Activated naive CD4-positive, alpha-beta T cell treated with anti-CD3 and anti-CD28 coated beads, Interleukin-2, amount 50 U/mL, for 72 hours (primary cell): Measurements from ENCODE around the gene ZNF521. TPM values are rescaled to one million over a fixed set of nuclear protein-coding genes. Genes with fewer than 3 reads are reported as not detected.

Experiments used
- ATAC-seq, 2 donors: fragments of 150-1000 bp; cut with Tn5 transposase; 2 replicates each; pipeline ENCODE4 v1.10.0; 2021; ENCODE audit warnings: mild to moderate bottlenecking in 2 of 2, moderate library complexity in 2 of 2
- DNase-seq, 2 donors: peaks; one replicate each; pipeline ENCODE4 v3.0.0; 2021 to 2022; ENCODE audit warnings: low spot score in 2 of 2
- H3K27ac Mint-ChIP-seq, 2 donors: one replicate each; pipeline ENCODE4 v1.8.0; 2022; ENCODE audit warnings: mild to moderate bottlenecking in 2 of 2, mixed read lengths in 2 of 2
- H3K36me3 Mint-ChIP-seq, 2 donors: one replicate each; pipeline ENCODE4 v1.8.0; 2022; ENCODE audit warnings: mixed read lengths in 2 of 2
- H3K9me3 Mint-ChIP-seq, 2 donors: one replicate each; pipeline ENCODE4 v1.8.0; 2022; ENCODE audit warnings: mixed read lengths in 2 of 2
- total RNA-seq, 2 donors: library from RNA; stranded (reverse); gene quantifications; one replicate each; pipeline ENCODE4 v1.2.3, GENCODE V29; 2022

Gene ZNF521
- total RNA-seq, 2 donors from 2014 or later = not detected

DNA sequence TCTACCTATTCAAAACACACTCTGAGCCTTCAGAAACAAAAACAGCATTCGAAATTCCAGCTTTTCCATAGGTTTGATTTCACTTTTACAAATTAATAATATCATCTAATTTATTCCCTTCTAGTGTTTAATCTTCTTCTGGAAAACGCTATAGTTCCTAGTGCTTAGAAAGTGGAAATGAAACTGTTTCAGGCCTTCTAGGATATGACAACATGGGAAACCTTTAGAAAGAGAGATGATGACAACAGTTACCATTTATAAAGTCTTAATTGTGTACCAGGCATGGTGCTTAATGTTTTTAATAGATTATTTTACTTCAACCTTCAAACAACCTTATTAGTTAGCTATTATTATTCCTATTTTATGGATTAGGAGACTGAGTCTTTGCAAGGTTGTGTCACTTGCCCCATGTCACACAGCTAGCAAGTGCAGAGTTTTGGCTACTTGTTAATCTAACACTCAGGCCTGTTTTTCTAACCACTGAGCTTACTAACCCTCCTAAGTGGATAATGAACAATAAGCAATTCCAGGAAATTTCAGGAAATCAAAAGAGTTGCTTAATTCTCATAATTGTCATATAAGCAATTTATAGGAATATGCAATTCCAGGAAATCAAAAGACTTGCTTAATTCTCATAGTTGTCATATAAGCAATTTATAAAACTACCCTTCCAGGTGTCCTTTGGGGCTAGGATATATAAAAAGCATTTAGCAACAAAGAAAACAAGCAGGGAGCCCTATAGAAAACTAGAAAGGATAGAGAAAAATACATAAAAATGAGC lies 206.0 kb downstream of the ZNF521 start:
- peaks cover 0 to under 1% of the 10 kb centered on the region in 2 donors for H3K9me3 Mint-ChIP-seq
- no peak overlapping the region for H3K27ac Mint-ChIP-seq
- ATAC-seq (no peak), DNase-seq (no peak)
- H3K36me3 Mint-ChIP-seq = no peaks in the 10 kb centered on the region

DNA sequence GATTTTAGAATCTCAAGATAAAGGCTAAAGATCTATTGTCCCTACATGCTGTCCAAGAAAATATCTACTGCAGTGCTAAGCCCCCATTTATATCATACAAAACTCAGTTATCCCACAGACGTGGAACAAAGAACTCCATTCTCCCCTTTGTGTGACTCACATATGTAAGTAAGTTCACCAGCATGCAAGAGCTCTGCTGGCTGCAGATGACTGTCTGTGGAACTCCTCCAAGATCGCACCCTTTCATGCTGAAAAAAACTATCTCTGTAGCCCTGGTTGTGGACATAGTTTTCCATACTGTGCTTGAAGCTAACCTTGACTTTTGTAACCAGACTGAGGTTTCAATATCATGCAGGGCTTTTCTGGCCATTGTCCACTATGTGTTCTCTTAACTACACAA lies 207.1 kb downstream of the ZNF521 start:
- Mint-ChIP-seq H3K9me3 (peaks cover 3 to 6% of the 10 kb centered on the region in 2 donors), H3K36me3 (no peaks in the 10 kb centered on the region), H3K27ac (no peak overlapping the region)
- ATAC-seq = no peak
- no peak for DNase-seq

DNA sequence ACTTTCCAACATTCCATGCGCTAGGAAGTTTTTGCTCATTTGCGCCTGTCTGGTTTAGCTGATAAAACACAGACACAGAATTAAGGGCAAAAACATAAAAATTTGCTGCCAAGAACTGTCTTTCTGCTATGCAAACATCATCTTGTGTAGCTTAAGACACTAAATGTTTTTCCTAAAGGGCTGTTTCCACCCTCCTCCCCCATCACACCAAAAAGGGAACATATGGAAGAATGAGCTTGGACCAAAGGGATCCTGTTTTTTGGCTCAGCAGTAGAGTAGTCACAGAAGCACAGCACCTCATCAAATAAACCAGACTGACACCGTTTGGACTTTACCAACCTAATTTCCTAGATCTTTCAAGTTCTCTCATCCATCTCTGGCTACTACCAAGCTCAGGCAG lies 210.1 kb downstream of the ZNF521 start:
- no peak overlapping the region for H3K27ac Mint-ChIP-seq
- H3K36me3 Mint-ChIP-seq = no peaks in the 10 kb centered on the region
- peaks cover 3 to 6% of the 10 kb centered on the region in 2 donors for H3K9me3 Mint-ChIP-seq
- ATAC-seq (no peak), DNase-seq (no peak)

DNA sequence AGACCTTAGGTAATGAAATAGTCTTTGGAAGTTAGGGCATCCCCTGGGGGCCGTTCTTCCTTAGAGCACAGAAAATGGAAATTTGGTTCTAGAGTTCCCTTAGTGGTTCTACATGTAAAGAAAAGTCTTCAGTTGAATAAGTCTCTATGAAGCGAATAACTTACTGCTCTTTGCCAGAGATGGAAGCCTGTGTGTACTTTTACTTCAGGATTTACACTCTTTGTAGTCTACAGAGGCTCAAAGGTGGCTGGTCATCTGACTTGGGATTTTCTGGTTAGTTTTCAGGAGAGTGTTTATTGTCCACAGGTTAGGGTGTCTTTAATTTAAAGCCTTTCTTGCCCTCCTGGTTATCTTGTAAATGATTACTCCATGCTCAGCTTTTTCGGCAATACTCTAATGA lies 210.6 kb downstream of the ZNF521 start:
- no peak overlapping the region for H3K27ac Mint-ChIP-seq
- ATAC-seq = no peak
- peaks cover 3 to 6% of the 10 kb centered on the region in 2 donors for H3K9me3 Mint-ChIP-seq

GRCh38 chr18:25140962-25141308 lies 211.0 kb downstream of the ZNF521 start:
- no peak for ATAC-seq
- no peaks in the 10 kb centered on the region for H3K36me3 Mint-ChIP-seq
- H3K9me3 Mint-ChIP-seq = peaks cover 3 to 6% of the 10 kb centered on the region in 2 donors
- no peak overlapping the region for H3K27ac Mint-ChIP-seq
- no peak for DNase-seq

More for the DNA sequence above, 210.6 kb downstream of the ZNF521 start:
- DNase-seq = no peak
- no peaks in the 10 kb centered on the region for H3K36me3 Mint-ChIP-seq

- H3K27ac Mint-ChIP-seq = no peak overlapping the region
- DNase-seq (no peak), ATAC-seq (no peak)
- peaks cover 3 to 6% of the 10 kb centered on the region in 2 donors for H3K9me3 Mint-ChIP-seq
- no peaks in the 10 kb centered on the region for H3K36me3 Mint-ChIP-seq
Observed at GRCh38 chr18:25140124-25140961, 211.6 kb downstream of the ZNF521 start.

GRCh38 chr18:25137197-25137472 lies 214.8 kb downstream of the ZNF521 start:
- peaks cover 3 to 6% of the 10 kb centered on the region in 2 donors for H3K9me3 Mint-ChIP-seq
- no peak overlapping the region for H3K27ac Mint-ChIP-seq
- no peak for ATAC-seq
- DNase-seq = no peak
- H3K36me3 Mint-ChIP-seq = no peaks in the 10 kb centered on the region

- no peak for ATAC-seq
- DNase-seq = no peak
- Mint-ChIP-seq H3K27ac (no peak overlapping the region), H3K36me3 (no peaks in the 10 kb centered on the region), H3K9me3 (peaks cover 3 to 6% of the 10 kb centered on the region in 2 donors)
Observed at GRCh38 chr18:25136416-25137196, 215.4 kb downstream of the ZNF521 start.

GRCh38 chr18:25134861-25135260 lies 217.1 kb downstream of the ZNF521 start:
- Mint-ChIP-seq H3K27ac (no peak overlapping the region), H3K9me3 (no peaks in the 10 kb centered on the region), H3K36me3 (no peaks in the 10 kb centered on the region)
- no peak for DNase-seq
- no peak for ATAC-seq

DNA sequence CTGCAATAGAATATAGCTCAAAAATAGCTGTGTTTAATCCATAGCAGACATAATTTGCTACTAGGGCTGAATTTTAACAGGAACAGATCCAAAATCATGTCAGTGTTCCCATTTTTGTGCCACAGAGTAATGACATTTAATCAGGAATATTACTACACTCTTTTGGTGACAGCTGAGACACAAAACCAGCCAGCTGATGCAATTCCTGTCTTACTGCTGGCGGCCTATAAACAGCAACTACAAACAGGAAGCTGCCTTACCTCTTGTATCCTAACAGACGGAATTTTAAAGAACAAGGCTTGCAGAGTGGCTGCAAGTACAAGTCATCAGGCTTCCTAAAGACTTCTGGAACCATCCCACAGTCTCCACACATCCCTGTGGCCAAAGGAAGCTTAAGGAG lies 218.1 kb downstream of the ZNF521 start:
- Mint-ChIP-seq H3K9me3 (no peaks in the 10 kb centered on the region), H3K36me3 (no peaks in the 10 kb centered on the region), H3K27ac (no peak overlapping the region)
- no peak for DNase-seq
- no peak for ATAC-seq

GRCh38 chr18:25132786-25133496 lies 219.0 kb downstream of the ZNF521 start:
- ATAC-seq = no peak

DNA sequence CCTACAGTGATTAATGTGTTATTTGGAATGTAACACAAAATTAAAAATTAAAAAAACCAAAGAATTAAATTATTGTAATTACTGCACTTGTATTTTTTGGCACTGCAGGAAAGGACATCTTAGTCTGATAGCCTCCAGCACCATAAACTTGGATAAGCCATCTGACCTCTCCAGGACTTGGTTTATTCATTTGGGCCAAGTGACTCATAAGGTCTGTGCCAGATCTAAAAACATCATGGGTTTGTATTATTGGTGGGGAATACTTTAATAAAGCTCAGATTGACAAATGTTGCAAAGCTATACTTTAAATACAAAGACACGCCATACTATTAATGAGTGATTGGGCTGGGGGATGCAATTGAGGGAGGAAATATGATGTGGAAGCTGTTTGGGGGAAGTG lies 225.2 kb downstream of the ZNF521 start:
- Mint-ChIP-seq H3K27ac (no peak overlapping the region), H3K36me3 (no peaks in the 10 kb centered on the region), H3K9me3 (peaks cover 0 to 3% of the 10 kb centered on the region in 2 donors)
- ATAC-seq (no peak), DNase-seq (no peak)

More at GRCh38 chr18:25132786-25133496, 219.0 kb downstream of the ZNF521 start:
- no peaks in the 10 kb centered on the region for H3K9me3 Mint-ChIP-seq
- H3K27ac Mint-ChIP-seq = no peak overlapping the region
- H3K36me3 Mint-ChIP-seq = no peaks in the 10 kb centered on the region
- DNase-seq = no peak

DNA sequence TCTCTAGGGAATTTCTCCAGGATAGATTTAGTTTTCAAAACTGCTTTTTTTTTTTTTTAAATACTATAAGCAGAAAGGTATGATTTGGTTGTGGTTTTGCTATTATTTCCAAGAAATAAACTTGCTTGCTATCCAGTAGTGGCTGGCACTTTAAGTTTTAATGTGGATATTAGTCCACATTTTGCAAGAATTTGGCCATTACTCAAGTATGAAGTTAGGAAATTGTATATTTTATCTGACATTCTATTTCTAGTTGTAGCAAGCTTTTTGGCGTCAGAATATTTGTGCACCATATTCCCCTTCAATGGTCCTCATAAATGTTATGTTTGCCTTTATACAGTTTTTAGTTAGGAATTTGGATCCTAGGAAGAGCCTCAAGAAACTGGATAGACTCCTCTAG lies 226.3 kb downstream of the ZNF521 start:
- no peak for ATAC-seq
- H3K27ac Mint-ChIP-seq = no peak overlapping the region

GRCh38 chr18:25123438-25124232 lies 228.3 kb downstream of the ZNF521 start:
- Mint-ChIP-seq H3K36me3 (no peaks in the 10 kb centered on the region), H3K27ac (no peak overlapping the region), H3K9me3 (peaks cover 4 to 6% of the 10 kb centered on the region in 2 donors)
- DNase-seq (no peak), ATAC-seq (no peak)

More for the DNA sequence above, 226.3 kb downstream of the ZNF521 start:
- no peak for DNase-seq
- peaks cover 0 to 3% of the 10 kb centered on the region in 2 donors for H3K9me3 Mint-ChIP-seq
- no peaks in the 10 kb centered on the region for H3K36me3 Mint-ChIP-seq

GRCh38 chr18:25121442-25121841 lies 230.5 kb downstream of the ZNF521 start:
- DNase-seq = no peak
- Mint-ChIP-seq H3K27ac (no peak overlapping the region), H3K9me3 (peaks cover 4 to 9% of the 10 kb centered on the region in 2 donors), H3K36me3 (no peaks in the 10 kb centered on the region)
- ATAC-seq = no peak

DNA sequence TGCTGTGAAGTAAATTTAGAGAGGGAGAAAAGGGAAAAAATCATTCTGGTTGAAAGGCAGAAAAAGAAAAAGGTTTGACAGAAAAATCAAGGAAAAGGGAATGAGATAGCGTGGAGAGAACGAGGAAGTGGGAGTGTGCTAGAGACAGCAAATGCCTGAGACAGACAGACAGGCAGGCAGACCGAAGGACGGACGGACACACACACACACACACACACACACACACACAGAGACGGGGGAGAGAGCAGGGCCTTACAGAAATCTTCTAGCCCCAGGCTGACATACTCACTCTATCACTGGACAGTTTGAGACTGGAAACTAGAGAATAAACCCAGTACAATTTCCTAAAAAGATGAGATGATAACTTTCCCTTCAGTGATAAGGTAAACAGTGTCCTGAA lies 238.4 kb downstream of the ZNF521 start:
- no peak for ATAC-seq
- Mint-ChIP-seq H3K36me3 (no peaks in the 10 kb centered on the region), H3K9me3 (peaks cover 0 to 10% of the 10 kb centered on the region in 2 donors), H3K27ac (no peak overlapping the region)
- DNase-seq = no peak
